Endothelial cell of umbilical vein (primary cell): ENCODE results near the gene SCN9A. TPM values are rescaled to one million over a fixed set of nuclear protein-coding genes. Genes with fewer than 3 reads are reported as not detected.

Experiments used
- BruUV-seq: library from RNA; stranded (reverse); fragments of 400-500 nt; replicated peaks from 2 replicates; lab custom pipeline; 2021; lab: Mats Ljungman, UMichigan
- CTCF ChIA-PET: fragments of 300-600, 350-600 bp; sonication (Branson Sonifier 250); formaldehyde crosslinking; loops from one replicate; lab custom pipeline; 2021; ENCODE audit warnings: antibody characterized with exemption, inconsistent platforms; lab: Charles Lee
- POLR2A ChIA-PET: fragments of 300-600, 350-600 bp; sonication (Branson Sonifier 250); formaldehyde crosslinking; loops from one replicate; lab custom pipeline; 2021; ENCODE audit warnings: antibody characterized with exemption, inconsistent platforms; lab: Charles Lee
- DNase-seq: peaks from one replicate; pipeline ENCODE4 v3.0.0-alpha.2; 2011; ENCODE audit warnings: low read depth, low spot score
- FAIRE-seq: peaks from 2 replicates; lab custom pipeline; 2011; peaks lifted over from hg19 to GRCh38; lab: Jason Lieb, UNC
- H2AFZ ChIP-seq: 2 replicates; pipeline ENCODE4 v1.6.0; 2012; ENCODE audit warnings: low read depth, low read length, control low read depth, inconsistent platforms
- H3K27ac ChIP-seq: 2 replicates; pipeline ENCODE4 v1.5.1; 2011; ENCODE audit warnings: low read depth, mild to moderate bottlenecking, control low read depth, low read length, moderate library complexity; ENCODE audit not compliant: insufficient read depth
- H3K27me3 ChIP-seq, 2 experiments: 2 replicates each; pipeline versions ENCODE4 v1.6.0 to v1.6.1; 2011; ENCODE audit warnings: low read length in 2 of 2, mixed read lengths in 1 of 2; ENCODE audit not compliant: control insufficient read depth in 2 of 2, insufficient read depth in 2 of 2
- H3K36me3 ChIP-seq, 2 experiments: 2 replicates in 1 of 2; 3 replicates in 1 of 2; pipeline ENCODE4 v1.5.1; 2011; ENCODE audit warnings: low read length in 2 of 2, mild to moderate bottlenecking in 1 of 2, moderate library complexity in 1 of 2; ENCODE audit not compliant: control insufficient read depth in 2 of 2, insufficient read depth in 2 of 2; ENCODE audit errors: extremely low read depth in 1 of 2
- H3K4me1 ChIP-seq: 3 replicates; pipeline ENCODE4 v1.5.1; 2011; ENCODE audit warnings: mild to moderate bottlenecking, low read length; ENCODE audit not compliant: control insufficient read depth, insufficient read depth; ENCODE audit errors: extremely low read depth
- H3K4me2 ChIP-seq: 2 replicates; pipeline ENCODE4 v1.6.1; 2011; ENCODE audit warnings: low read length, control low read depth, mixed read lengths; ENCODE audit not compliant: insufficient read depth
- H3K4me3 ChIP-seq, 3 experiments: fragments of 200-600 bp in 1 of 3; sonication (generic), shearing (Covaris generic) in 1 of 3; replicated peaks in 1 of 3; 2 replicates each; pipeline ENCODE4 v1.5.1; 2011 to 2016; ENCODE audit warnings: control low read depth in 3 of 3, low read length in 3 of 3, mild to moderate bottlenecking in 2 of 3, inconsistent platforms in 1 of 3, low read depth in 1 of 3, moderate library complexity in 1 of 3; ENCODE audit not compliant: insufficient read depth in 1 of 3
- H3K79me2 ChIP-seq: 2 replicates; pipeline ENCODE4 v1.6.0; 2012; ENCODE audit warnings: low read length, inconsistent platforms; ENCODE audit not compliant: control insufficient read depth, insufficient read depth
- H3K9ac ChIP-seq: replicated peaks from 2 replicates; pipeline ENCODE3; 2011; ENCODE audit warnings: low read length, control low read depth; ENCODE audit not compliant: insufficient read depth; ENCODE audit errors: extremely low read depth
- H3K9me1 ChIP-seq: replicated peaks from 3 replicates; pipeline ENCODE4 v1.6.0; 2011; ENCODE audit warnings: mild to moderate bottlenecking, low read length; ENCODE audit not compliant: control insufficient read depth, insufficient read depth; ENCODE audit errors: extremely low read depth
- H3K9me3 ChIP-seq: replicated peaks from 2 replicates; pipeline ENCODE4 v1.5.1; 2012; ENCODE audit warnings: low read length, inconsistent platforms; ENCODE audit not compliant: control insufficient read depth, insufficient read depth
- H4K20me1 ChIP-seq: replicated peaks from 2 replicates; pipeline ENCODE3; 2011; ENCODE audit warnings: mild to moderate bottlenecking, low read length; ENCODE audit not compliant: control insufficient read depth, insufficient read depth; ENCODE audit errors: extremely low read depth
- CTCF ChIP-seq, 2 donors: IDR thresholded peaks; 1 replicate in 1 of 2; 2 replicates in 1 of 2; pipeline ENCODE4 v1.5.1; 2011; ENCODE audit warnings: low read length in 2 of 2, mild to moderate bottlenecking in 2 of 2, moderate library complexity in 2 of 2, control low read depth in 1 of 2, inconsistent platforms in 1 of 2, low read depth in 1 of 2; ENCODE audit not compliant: insufficient read depth in 1 of 2; ENCODE audit errors: extremely low read depth in 1 of 2
- EZH2 ChIP-seq: IDR thresholded peaks from 2 replicates; pipeline ENCODE4 v1.6.1; 2012; ENCODE audit warnings: borderline replicate concordance, low read depth, mild to moderate bottlenecking, moderate library complexity, low read length, inconsistent platforms; ENCODE audit not compliant: severe bottlenecking
- FOS ChIP-seq: IDR thresholded peaks from 2 replicates; pipeline ENCODE4 v1.6.1; 2011; ENCODE audit warnings: mild to moderate bottlenecking, low read length, moderate library complexity, borderline replicate concordance; ENCODE audit not compliant: insufficient read depth
- GATA2 ChIP-seq: IDR thresholded peaks from 2 replicates; pipeline ENCODE4 v1.7.0; 2011; ENCODE audit warnings: low read depth, mild to moderate bottlenecking, moderate library complexity, mixed read lengths, low read length; ENCODE audit not compliant: insufficient read length, insufficient read depth
- JUN ChIP-seq: IDR thresholded peaks from 2 replicates; pipeline ENCODE4 v1.6.1; 2011; ENCODE audit warnings: borderline replicate concordance, low read depth; ENCODE audit not compliant: insufficient read length, insufficient read depth
- MAX ChIP-seq: IDR thresholded peaks from 2 replicates; pipeline ENCODE4 v1.6.1; 2011; ENCODE audit not compliant: insufficient read depth, insufficient read length
- MYC ChIP-seq: IDR thresholded peaks from one replicate; pipeline ENCODE4 v1.6.1; 2011; ENCODE audit warnings: mild to moderate bottlenecking, low read depth, low read length
- POLR2A ChIP-seq: IDR thresholded peaks from 2 replicates; pipeline ENCODE4 v1.6.1; 2012; ENCODE audit warnings: low read depth, mild to moderate bottlenecking, control low read depth, low read length
- POLR2AphosphoS5 ChIP-seq: IDR thresholded peaks from 2 replicates; pipeline ENCODE4 v1.6.1; 2012; ENCODE audit warnings: low read depth, mild to moderate bottlenecking, control low read depth, low read length, moderate library complexity; ENCODE audit not compliant: insufficient read depth
- dilution Hi-C: fragments of 300-500 bp; cut with MboI; formaldehyde crosslinking; loops from one replicate; pipeline ENCODE4 v1.15.0; 2019; ENCODE audit warnings: low sequenced_read_pairs; ENCODE audit not compliant: extremely low pct_ligation_motif_present
- intact Hi-C: fragments of 100-400 bp; cut with micrococcal nuclease; formaldehyde crosslinking; loops from one replicate; pipeline ENCODE4 v1.10.0; 2022
- polyA plus RNA-seq, 4 experiments: library from polyadenylated mRNA; depleted of rRNA in 3 of 4; stranded (reverse) in 3 of 4; unstranded in 1 of 4; fragments of >200 nt; gene quantifications; 2 replicates each; pipeline versions ENCODE4 v1.2.1 to v1.2.3, GENCODE V29; 2011 to 2012; ENCODE audit warnings: missing spikeins in 1 of 4
- total RNA-seq: library from RNA; stranded (reverse); gene quantifications from 2 replicates; pipeline ENCODE4 v1.2.3, GENCODE V29; 2021

Gene SCN9A
- total and polyA plus RNA-seq, 2 donors (not counting 3 experiments of a cell fraction or from before 2014, with no cell fraction given): 0.88 to 1.6 TPM

- ChIA-PET POLR2A (no interaction called here), CTCF (interaction anchor here (1.0 kb wide), 1 partner anchor 23 kb away, joined by 5 read pairs; no protein-coding TSS in a partner anchor)
- DNase-seq: no peak
- TF ChIP-seq CTCF (IDR thresholded peaks at IDR 0.05; ENCODE audit: extremely low read depth in 1 of 2, insufficient read depth in 1 of 2, low read depth in 1 of 2, low read length in 2 of 2) (no peak), FOS (no peak), JUN (no peak), MYC (no peak), POLR2AphosphoS5 (no peak), MAX (no peak), EZH2 (no peak), GATA2 (no peak), POLR2A (no peak)
- no peaks in the 10 kb centered on the region for H3K9me1 ChIP-seq
- H3K27me3 ChIP-seq: no peaks in the 10 kb centered on the region
- H3K36me3 ChIP-seq: no peaks in the 10 kb centered on the region
- intact Hi-C loops (no loop called here), dilution Hi-C loops (no loop called here)
- H3K9me3 ChIP-seq: no peaks in the 10 kb centered on the region
- FAIRE-seq: no peak
- H4K20me1 ChIP-seq: no peaks in the 10 kb centered on the region
- no peak overlapping the region for H3K4me3 ChIP-seq
- H3K27ac ChIP-seq: no peak overlapping the region
- no peak overlapping the region for H3K9ac ChIP-seq
- H3K4me2 ChIP-seq: no peak overlapping the region
- no peaks in the 10 kb centered on the region for H3K79me2 ChIP-seq
- BruUV-seq: no TSS peak
- no peak overlapping the region for H2AFZ ChIP-seq
- no peaks in the 10 kb centered on the region for H3K4me1 ChIP-seq
Measured at GRCh38 chr2:166337932-166338331, 37.8 kb downstream of the SCN9A start.
